GM19468 (cell line): ENCODE results near the gene AP1S1.

Experiments
- ATAC-seq: cut with Tn5 transposase; IDR thresholded peaks from one replicate; pipeline ENCODE4 v1.9.1; 2021; ENCODE audit warnings: mild to moderate bottlenecking, moderate library complexity, moderate number of reproducible peaks; ENCODE audit not compliant: unreplicated experiment; ENCODE audit errors: extremely low read depth

Gene AP1S1

GRCh38 chr7:101169110-101169837, 15.0 kb downstream of the AP1S1 start:
- no peak for ATAC-seq

- ATAC-seq = no peak
Observed at GRCh38 chr7:101169838-101170551, 15.7 kb downstream of the AP1S1 start.

DNA sequence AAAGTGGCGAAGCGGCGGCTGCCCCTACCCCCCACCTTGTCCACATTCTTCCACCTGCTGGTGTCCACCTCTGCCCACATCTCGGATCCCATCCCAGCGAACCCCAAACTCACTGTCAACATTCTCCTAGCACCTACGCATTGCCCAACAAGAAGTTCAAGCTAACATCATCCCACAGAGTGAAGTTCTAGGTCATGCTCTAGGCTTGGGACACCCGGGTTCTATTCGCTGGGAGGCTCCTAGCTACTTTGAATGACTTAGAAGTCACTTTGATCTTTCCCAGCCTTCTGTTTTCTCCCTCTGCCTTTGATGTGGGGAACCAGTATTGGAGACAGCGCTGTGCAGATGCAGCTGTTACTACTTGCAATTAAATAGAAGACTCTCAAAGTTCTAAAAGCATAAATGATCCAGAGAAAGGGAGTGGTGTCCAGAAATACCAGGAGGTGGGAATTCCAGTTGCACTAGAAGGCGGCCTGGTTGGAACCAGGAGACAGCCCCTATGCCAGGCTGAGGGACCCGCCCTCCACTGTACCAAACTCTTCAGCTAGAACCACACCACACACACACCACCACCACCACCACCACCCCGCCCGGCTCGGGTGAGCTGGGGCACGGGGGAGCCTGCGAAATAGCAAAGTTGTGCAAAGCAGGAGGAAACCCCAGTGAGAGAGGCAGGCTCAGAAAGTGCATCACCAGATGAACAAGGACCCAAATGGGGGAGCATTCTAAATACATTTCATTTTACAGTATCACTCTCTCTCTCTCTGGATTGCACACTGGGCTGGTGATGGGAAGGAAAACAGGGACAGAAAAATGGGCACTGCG, 16.6 kb downstream of the AP1S1 start:
- no peak for ATAC-seq

DNA sequence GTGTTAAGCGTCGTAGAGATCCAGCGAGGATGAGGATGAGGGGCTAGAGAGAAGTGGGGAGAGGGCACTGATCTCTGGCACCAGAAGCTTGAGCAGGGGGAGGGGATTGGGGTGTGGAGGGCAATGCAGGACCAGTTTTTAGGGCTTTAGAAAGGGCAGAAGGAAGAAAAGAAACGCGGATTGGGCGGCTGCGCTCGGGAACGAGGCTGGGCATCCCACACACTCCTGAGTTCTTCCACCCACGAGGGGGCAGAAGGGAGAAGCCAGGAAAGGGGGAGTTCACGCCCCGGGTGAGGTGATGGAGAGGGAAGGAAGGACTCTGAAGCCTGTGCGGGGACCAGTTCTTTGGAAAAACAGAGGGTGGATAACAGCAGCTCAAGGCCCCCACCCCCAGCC, 17.2 kb downstream of the AP1S1 start:
- no peak for ATAC-seq

DNA sequence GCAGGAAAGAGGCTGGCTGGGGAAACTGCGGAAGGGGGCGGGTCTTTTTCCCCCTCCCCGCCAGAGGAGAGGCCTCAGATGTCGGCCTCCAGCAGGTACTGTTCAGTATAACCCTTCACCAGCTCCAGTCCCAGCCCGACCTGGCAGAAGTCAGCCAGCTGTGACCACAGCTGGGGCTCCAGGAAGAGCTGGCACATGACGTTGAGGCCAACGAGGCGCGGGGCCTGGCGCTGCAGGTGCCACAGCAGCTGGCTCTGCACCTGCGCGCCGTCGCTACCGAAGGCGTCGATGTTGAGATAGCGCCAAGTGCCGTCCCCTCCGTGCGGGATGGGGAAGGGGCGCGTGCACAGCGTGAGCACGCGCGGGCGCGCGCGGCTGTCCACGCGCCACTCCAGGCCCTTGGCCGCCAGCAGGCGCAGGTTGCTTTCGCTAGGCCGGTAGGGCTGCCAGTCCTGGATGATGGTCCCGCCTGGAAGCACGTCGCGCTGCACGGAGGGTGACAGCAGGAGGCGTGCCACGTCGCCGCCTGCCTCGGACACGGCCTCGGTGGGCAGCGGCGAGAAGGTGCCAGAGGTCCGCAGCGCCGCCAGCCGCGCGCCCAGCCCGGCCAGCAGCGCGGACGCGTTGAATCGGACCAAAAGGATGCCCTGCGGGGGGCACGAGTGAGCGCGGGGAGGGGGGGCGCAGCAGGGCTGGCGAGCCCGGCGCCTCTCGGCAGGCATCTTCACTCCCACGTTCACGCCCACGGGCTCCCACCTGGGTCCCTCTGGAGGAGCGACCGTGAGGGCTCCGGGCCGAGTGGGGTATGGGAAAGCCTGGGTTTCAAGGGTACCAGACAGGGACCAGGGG, 18.0 kb downstream of the AP1S1 start:
- no peak for ATAC-seq

GRCh38 chr7:101172854-101173751, 18.8 kb downstream of the AP1S1 start:
- ATAC-seq = no peak

GRCh38 chr7:101173752-101174244, 19.5 kb downstream of the AP1S1 start:
- ATAC-seq = no peak

- no peak for ATAC-seq
Observed at GRCh38 chr7:101174322-101174854, 20.1 kb downstream of the AP1S1 start.

- ATAC-seq = no peak
Observed at GRCh38 chr7:101175664-101176063, 21.4 kb downstream of the AP1S1 start.

- ATAC-seq = no peak
Observed at GRCh38 chr7:101177644-101178043, 23.4 kb downstream of the AP1S1 start.

- no peak for ATAC-seq
Observed at GRCh38 chr7:101179117-101179516, 24.8 kb downstream of the AP1S1 start.

DNA sequence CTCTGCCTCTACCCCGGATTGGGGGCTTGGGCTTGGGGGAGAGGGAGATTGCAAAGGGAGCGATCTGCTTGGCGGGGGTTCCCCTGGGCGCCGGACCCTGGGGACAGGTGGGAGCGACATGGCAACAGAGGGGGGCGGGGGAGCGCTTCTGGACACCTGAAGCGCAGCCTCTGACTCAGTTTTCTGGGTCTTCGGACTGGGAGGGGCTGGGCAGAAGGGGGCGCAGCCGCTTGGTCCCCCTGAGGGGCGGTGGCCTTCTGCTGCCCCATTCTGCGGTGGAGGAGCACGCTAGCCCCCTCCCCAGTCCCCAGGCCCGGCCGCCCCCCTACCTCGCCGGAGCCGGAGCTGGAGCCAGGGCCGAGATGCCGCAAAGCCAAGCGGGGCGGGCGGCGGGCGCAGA, 25.4 kb downstream of the AP1S1 start:
- ATAC-seq = no peak

DNA sequence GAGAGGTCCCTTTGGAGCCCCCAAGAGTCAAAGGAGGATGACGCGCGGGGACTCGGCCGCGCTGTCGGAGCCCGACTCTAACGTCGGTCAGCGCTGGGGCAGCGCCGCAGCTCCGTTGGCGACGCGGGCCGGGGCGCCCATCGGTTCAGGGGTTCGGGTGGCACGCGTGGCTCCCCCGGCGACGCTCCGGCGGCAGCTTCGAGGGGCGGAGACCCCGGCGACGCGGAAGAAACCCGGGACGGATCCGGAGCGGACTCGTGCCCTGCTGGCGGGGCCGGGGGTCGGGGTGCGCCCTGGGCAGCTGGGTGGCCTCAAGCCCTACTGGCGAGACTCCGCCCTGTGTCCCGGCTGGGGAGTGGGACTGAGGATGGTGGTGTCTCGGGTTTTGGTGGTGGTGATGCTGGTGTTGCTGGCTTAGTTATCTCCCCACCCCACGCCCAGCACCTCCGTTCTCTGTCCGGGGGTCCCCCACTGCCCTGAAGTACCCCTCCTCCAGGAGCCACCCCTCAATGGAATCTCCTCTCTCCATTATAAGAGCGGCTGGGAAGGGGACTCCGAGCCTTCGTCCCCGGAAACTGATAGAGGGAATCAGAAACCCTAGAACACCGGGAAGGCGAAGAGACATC, 26.0 kb downstream of the AP1S1 start, which contains the start of gene NAT16:
NAT16 (minus strand) TSS at position 164 of the 626 bp plus-strand sequence. CDS start 5,486 bp downstream, outside the sequence.
- ATAC-seq = no peak

GRCh38 chr7:101185258-101185839, 31.1 kb downstream of the AP1S1 start:
- no peak for ATAC-seq

DNA sequence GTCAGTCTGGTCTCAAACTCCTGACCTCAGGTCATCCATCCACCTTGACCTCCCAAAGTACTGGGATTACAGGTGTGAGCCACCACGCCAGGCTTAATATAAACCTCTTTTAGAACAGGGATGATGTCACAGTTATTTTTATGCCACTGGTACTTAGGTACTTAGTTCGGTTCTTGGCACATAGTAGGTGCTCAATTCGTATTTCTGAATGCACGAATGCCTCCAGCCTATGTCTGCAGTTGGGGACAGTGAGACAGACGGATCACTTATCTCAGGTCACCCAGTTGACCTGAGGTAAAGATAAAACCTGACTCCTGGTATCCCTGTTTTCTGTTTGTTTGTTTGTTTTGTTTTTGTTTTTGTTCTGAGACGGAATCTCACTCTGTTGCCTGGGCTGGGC, 31.9 kb downstream of the AP1S1 start:
- ATAC-seq = no peak

DNA sequence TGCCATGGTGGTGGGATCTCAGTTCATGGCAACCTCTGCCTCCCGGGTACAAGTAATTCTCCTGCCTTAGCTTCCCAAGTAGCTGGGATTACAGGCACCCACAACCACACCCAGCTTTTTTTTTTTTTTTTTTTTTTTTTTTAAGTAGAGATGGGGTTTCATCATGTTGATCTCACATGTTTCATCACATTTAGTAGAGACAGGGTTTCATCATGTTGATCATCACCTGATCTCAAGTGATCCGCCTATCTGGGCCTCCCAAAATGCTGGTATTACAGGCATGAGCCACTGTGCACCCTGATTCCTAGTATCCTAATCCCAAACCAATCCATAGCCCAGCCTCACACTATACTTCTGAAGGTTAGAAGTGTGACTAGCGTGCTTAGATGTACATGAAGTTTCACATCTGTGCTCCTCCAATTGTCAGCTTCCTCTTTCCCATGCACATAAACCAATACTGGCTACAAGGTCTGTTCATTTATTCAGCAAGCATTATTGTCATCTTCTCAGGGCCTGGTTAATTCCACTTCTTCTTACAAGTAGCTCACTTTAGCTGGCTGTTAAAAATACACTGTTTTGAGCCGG, 32.7 kb downstream of the AP1S1 start:
- ATAC-seq = no peak

DNA sequence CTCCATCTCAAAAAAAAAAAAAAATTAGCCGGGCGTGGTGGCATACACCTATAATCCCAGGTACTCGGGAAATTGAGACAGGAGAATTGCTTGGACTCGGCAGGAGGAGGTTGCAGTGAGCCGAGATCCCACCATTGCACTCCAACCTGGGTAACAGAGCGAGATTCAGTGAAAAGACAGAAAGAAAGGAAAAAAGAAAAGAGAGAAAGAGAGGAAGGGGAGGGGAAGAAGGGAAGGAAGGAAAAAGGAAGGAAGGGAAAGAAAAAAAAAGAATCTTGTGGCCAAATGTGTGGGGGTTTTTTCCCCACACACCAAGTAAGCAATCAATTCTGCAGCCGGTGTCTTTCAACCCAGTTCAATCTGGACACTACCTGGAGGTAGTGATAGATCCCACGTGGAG, 34.8 kb downstream of the AP1S1 start:
- ATAC-seq = no peak
